ENCODE measurements around the gene C2CD2.
A peak's percentile ranks its signal among the peaks of the same experiment; 100 is the strongest.

C2CD2 gene

DNA sequence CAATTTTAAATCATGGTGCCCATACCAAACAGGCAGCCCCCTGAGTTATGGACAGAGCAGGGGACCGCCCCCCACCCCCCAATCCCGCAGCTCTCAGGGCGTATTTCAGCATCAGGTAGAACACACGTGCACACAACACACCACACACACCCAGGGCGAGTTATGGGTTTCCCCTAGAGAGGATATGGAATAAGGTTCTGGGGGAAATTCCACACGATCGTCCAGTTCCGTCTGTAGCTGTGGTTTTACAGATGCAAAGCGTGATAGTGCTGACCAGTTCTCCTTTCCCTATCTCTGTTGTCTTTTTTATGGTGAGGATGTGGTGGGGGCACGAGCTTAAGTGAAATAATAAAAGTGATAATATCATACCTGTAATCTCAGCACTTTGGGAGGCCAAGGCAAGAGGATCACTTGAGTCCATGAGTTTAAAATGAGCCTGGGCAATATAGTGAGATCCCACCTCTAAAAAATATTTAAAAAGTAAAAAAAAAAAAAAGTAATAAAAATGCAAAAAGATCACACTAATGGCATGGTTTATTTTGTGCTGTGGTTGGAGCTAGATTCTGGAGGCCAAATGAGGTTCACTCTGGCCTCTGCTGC, 25.1 kb downstream of the C2CD2 start:
- H3K4me1 ChIP-seq (ENCODE audit: insufficient read depth, low read length): peaks cover 30% of the 10 kb centered on the region
- H3K4me3 ChIP-seq (ENCODE audit: low read length): no peak overlapping the region
- no peaks in the 10 kb centered on the region for H3K9me3 ChIP-seq (ENCODE audit: insufficient read depth, low read depth, low read length)
- no peak overlapping the region for H3K9ac ChIP-seq (ENCODE audit: low read depth, low read length)
- H3K27ac ChIP-seq (ENCODE audit: low read depth, low read length): no peak overlapping the region
- H3K27me3 ChIP-seq (ENCODE audit: insufficient read depth, low read length): no peaks in the 10 kb centered on the region
- 89% methylated on average over 9 of the region's 10 CpGs for WGBS
- H3K36me3 ChIP-seq (ENCODE audit: insufficient read depth, low read length): no peaks in the 10 kb centered on the region

DNA sequence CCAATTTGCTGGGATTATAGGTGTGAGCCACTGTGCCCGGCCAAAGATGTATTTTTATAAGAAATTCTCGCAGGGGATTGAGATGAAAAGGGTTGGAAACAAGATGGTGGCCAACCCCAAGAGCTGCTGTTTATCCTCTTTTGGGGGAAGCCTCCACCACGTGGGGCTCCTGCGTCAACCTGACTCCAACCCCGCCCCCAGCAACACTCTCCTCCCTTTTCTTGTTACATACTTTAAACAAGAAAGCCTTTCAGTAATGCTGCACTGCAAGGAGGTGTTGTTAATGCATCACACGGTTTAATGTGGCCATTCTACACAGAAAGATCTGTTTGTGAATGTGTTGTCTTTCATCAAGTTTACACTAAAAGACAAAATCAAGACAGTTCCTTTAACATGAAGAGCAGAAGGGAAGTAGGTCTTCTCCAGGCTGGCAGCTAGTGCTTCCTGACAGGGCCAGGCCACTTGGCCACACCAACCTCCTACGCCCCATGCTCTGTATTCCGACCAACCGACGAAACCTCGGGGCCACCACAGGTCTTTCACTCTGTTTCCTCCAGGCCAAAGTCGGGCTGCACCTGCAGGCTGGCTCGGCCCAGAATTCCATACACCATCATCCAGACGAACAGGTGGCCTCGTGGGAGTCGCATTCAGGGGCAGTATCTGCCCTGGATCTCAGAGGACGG, 25.9 kb downstream of the C2CD2 start:
- Histone ChIP-seq H3K27ac (ENCODE audit: low read depth, low read length) (no peak overlapping the region), H3K4me1 (ENCODE audit: insufficient read depth, low read length) (peaks cover 22% of the 10 kb centered on the region), H3K9me3 (ENCODE audit: insufficient read depth, low read depth, low read length) (no peaks in the 10 kb centered on the region), H3K36me3 (ENCODE audit: insufficient read depth, low read length) (no peaks in the 10 kb centered on the region), H3K27me3 (ENCODE audit: insufficient read depth, low read length) (no peaks in the 10 kb centered on the region), H3K9ac (ENCODE audit: low read depth, low read length) (no peak overlapping the region), H3K4me3 (ENCODE audit: low read length) (no peak overlapping the region)
- WGBS: 92% methylated on average over 17 of the region's 17 CpGs

- H3K36me3 ChIP-seq (ENCODE audit: insufficient read depth, low read length): no peaks in the 10 kb centered on the region
- H3K27me3 ChIP-seq (ENCODE audit: insufficient read depth, low read length): no peaks in the 10 kb centered on the region
- H3K9me3 ChIP-seq (ENCODE audit: insufficient read depth, low read depth, low read length): no peaks in the 10 kb centered on the region
- H3K27ac ChIP-seq (ENCODE audit: low read depth, low read length): peak overlapping the region; percentile 66; the same call in 1 of the 2 replicates
- H3K9ac ChIP-seq (ENCODE audit: low read depth, low read length): peak overlapping the region; percentile 25
- H3K4me1 ChIP-seq (ENCODE audit: insufficient read depth, low read length): peaks cover 21% of the 10 kb centered on the region
- no peak overlapping the region for H3K4me3 ChIP-seq (ENCODE audit: low read length)
- whole genome bisulfite sequencing: 58% methylated on average over 1 of the region's 3 CpGs
Measured at GRCh38 chr21:41926807-41927171, 27.0 kb downstream of the C2CD2 start.

DNA sequence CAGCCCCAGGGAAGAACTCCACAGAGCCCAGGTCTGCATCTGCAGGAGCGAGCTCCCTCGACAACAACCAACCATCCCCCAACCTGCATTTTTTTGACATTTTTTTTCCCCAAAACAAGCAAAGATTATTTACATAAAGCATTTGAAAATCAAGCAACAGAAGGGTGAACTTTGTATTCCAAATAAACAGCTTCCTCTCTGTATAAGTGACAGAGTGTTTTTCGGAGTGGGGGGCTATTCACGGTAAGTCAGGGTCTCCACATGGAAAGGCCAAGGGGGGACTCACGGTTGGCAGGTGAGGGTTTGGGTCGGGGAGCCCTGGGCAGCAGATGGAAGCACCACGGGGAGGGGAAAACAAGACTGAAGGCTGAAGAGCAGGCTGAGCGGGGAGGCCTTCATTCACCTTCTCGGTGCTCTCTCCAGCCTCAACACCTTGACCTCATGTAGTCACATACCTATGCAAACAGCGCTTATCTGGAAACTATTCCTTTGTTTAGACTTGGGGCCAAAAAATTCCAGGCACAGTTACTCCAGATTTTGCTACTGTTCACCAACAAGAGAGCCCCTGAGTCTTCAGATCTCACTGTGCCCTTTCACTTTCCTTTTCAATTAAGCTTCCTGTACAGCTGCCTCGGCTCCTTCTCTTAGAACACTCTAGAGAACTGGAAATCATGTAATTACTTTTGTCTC, 27.6 kb downstream of the C2CD2 start:
- H3K36me3 ChIP-seq (ENCODE audit: insufficient read depth, low read length): no peaks in the 10 kb centered on the region
- peak overlapping the region; percentile 66; the same call in 1 of the 2 replicates for H3K27ac ChIP-seq (ENCODE audit: low read depth, low read length)
- H3K27me3 ChIP-seq (ENCODE audit: insufficient read depth, low read length): no peaks in the 10 kb centered on the region
- H3K4me3 ChIP-seq (ENCODE audit: low read length): no peak overlapping the region
- peaks cover 21% of the 10 kb centered on the region for H3K4me1 ChIP-seq (ENCODE audit: insufficient read depth, low read length)
- peak overlapping the region; percentile 46 for H3K9ac ChIP-seq (ENCODE audit: low read depth, low read length)
- H3K9me3 ChIP-seq (ENCODE audit: insufficient read depth, low read depth, low read length): no peaks in the 10 kb centered on the region
- 44% methylated on average over 11 of the region's 11 CpGs for WGBS

DNA sequence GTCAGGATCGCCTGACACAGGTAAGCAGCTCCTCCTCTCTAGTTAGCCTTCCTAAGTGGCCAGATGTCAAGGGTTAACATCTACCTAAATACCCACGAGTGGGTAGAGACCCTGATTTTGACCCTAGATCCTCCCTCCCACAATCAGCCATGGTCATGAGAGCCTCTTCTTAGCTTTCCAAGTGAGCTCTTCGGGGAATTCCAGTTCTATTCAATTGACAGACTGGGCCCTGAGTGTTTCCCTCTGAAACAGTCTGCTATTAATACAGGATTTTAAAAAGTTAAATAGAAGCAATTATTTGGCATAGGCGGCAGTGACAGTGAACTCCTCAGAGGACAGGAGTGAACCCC, 28.1 kb downstream of the C2CD2 start:
- peak overlapping the region; percentile 46; the same call in 1 of the 2 replicates for H3K9ac ChIP-seq (ENCODE audit: low read depth, low read length)
- no peaks in the 10 kb centered on the region for H3K27me3 ChIP-seq (ENCODE audit: insufficient read depth, low read length)
- 75% methylated on average over 4 of the region's 4 CpGs for WGBS
- H3K9me3 ChIP-seq (ENCODE audit: insufficient read depth, low read depth, low read length): no peaks in the 10 kb centered on the region
- H3K4me1 ChIP-seq (ENCODE audit: insufficient read depth, low read length): peaks cover 19% of the 10 kb centered on the region
- no peak overlapping the region for H3K4me3 ChIP-seq (ENCODE audit: low read length)
- peak overlapping the region; percentile 66; the same call in 1 of the 2 replicates for H3K27ac ChIP-seq (ENCODE audit: low read depth, low read length)
- H3K36me3 ChIP-seq (ENCODE audit: insufficient read depth, low read length): no peaks in the 10 kb centered on the region

- Histone ChIP-seq H3K4me1 (ENCODE audit: insufficient read depth, low read length) (peaks cover 17% of the 10 kb centered on the region), H3K9ac (ENCODE audit: low read depth, low read length) (no peak overlapping the region)
- 97% methylated on average over 6 of the region's 6 CpGs for WGBS
Measured at GRCh38 chr21:41924368-41924754, 29.5 kb downstream of the C2CD2 start.

GRCh38 chr21:41923631-41924367, 30.0 kb downstream of the C2CD2 start:
- H3K9me3 ChIP-seq (ENCODE audit: insufficient read depth, low read depth, low read length): no peaks in the 10 kb centered on the region
- no peak overlapping the region for H3K4me3 ChIP-seq (ENCODE audit: low read length)
- H3K27ac ChIP-seq (ENCODE audit: low read depth, low read length): no peak overlapping the region
- WGBS: 91% methylated on average over 7 of the region's 7 CpGs
- H3K4me1 ChIP-seq (ENCODE audit: insufficient read depth, low read length): peaks cover 17% of the 10 kb centered on the region
- H3K9ac ChIP-seq (ENCODE audit: low read depth, low read length): no peak overlapping the region
- no peaks in the 10 kb centered on the region for H3K36me3 ChIP-seq (ENCODE audit: insufficient read depth, low read length)
- H3K27me3 ChIP-seq (ENCODE audit: insufficient read depth, low read length): no peaks in the 10 kb centered on the region

More at GRCh38 chr21:41924368-41924754, 29.5 kb downstream of the C2CD2 start:
- H3K27me3 ChIP-seq (ENCODE audit: insufficient read depth, low read length): no peaks in the 10 kb centered on the region
- no peak overlapping the region for H3K27ac ChIP-seq (ENCODE audit: low read depth, low read length)
- H3K9me3 ChIP-seq (ENCODE audit: insufficient read depth, low read depth, low read length): no peaks in the 10 kb centered on the region
- no peaks in the 10 kb centered on the region for H3K36me3 ChIP-seq (ENCODE audit: insufficient read depth, low read length)
- no peak overlapping the region for H3K4me3 ChIP-seq (ENCODE audit: low read length)

DNA sequence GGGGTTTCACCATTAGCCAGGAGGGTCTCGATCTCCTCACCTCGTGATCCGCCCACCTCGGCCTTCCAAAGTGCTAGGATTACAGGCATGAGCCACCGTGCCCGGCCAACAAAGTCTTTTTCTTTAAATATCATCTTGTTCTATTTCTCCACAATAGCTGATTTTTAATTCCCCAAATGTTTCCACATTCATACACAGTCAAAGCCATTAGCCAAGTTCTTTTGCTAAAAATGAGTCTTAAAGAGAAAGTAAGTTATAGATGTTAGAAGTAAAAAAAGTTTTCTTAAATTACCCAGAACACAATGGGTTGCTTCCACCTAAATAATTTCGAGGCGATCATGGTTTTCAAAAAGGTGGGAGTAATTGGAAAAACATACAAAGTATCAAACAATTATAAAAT, 30.6 kb downstream of the C2CD2 start:
- H3K4me1 ChIP-seq (ENCODE audit: insufficient read depth, low read length): peaks cover 17% of the 10 kb centered on the region

DNA sequence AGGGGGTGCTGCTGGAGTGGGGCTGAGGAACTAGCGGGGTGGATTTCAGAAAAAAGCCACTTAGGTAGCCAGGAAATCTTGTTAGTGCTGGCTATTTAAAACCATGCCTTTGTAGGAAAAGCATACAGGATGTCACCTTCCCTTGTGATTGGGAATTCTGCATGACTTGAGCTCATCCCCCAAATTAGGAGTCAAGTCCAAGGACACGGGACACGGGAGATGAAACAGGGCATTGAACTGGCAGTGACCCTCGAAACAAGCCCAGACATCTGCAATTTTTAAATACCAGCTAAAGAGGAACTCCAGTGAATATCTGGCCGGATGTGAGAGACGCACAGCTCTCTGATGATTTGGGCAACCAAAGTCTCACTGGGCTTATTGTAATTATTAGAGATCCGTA, 32.8 kb downstream of the C2CD2 start:
- no peak overlapping the region for H3K4me3 ChIP-seq (ENCODE audit: low read length)
- no peaks in the 10 kb centered on the region for H3K27me3 ChIP-seq (ENCODE audit: insufficient read depth, low read length)
- H3K36me3 ChIP-seq (ENCODE audit: insufficient read depth, low read length): peaks cover 8% of the 10 kb centered on the region; the same call in 1 of the 2 replicates
- WGBS: 94% methylated on average over 6 of the region's 7 CpGs
- H3K9ac ChIP-seq (ENCODE audit: low read depth, low read length): no peak overlapping the region
- H3K9me3 ChIP-seq (ENCODE audit: insufficient read depth, low read depth, low read length): no peaks in the 10 kb centered on the region
- H3K27ac ChIP-seq (ENCODE audit: low read depth, low read length): no peak overlapping the region
- H3K4me1 ChIP-seq (ENCODE audit: insufficient read depth, low read length): peaks cover 6% of the 10 kb centered on the region

More for the DNA sequence above, 30.6 kb downstream of the C2CD2 start:
- no peaks in the 10 kb centered on the region for H3K27me3 ChIP-seq (ENCODE audit: insufficient read depth, low read length)
- no peaks in the 10 kb centered on the region for H3K9me3 ChIP-seq (ENCODE audit: insufficient read depth, low read depth, low read length)
- WGBS: 95% methylated on average over 7 of the region's 8 CpGs
- no peaks in the 10 kb centered on the region for H3K36me3 ChIP-seq (ENCODE audit: insufficient read depth, low read length)
- H3K27ac ChIP-seq (ENCODE audit: low read depth, low read length): no peak overlapping the region
- no peak overlapping the region for H3K9ac ChIP-seq (ENCODE audit: low read depth, low read length)
- no peak overlapping the region for H3K4me3 ChIP-seq (ENCODE audit: low read length)

DNA sequence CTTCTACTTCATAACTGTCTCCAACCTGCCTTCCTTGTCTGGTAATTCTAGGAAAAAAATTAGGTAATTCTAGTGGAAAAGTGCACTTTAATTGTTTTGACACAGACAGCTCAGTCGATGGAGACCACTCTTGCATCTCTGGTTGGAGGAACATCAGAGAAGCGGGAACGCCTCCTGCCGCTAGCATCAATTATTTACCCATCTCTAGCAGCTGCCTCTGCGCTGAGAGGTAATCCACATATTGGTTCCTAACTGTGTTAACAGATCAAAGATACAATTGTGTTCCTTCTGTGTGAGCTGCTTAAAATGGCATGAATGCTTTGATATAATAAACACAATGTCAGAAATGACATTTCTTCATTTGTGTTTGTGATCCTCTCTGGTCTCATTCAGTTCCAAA, 33.3 kb downstream of the C2CD2 start:
- Histone ChIP-seq H3K36me3 (ENCODE audit: insufficient read depth, low read length) (peaks cover 8% of the 10 kb centered on the region; the same call in 1 of the 2 replicates), H3K4me3 (ENCODE audit: low read length) (no peak overlapping the region), H3K9me3 (ENCODE audit: insufficient read depth, low read depth, low read length) (no peaks in the 10 kb centered on the region), H3K27ac (ENCODE audit: low read depth, low read length) (no peak overlapping the region), H3K9ac (ENCODE audit: low read depth, low read length) (no peak overlapping the region), H3K4me1 (ENCODE audit: insufficient read depth, low read length) (peaks cover under 1% of the 10 kb centered on the region; the same call in 1 of the 2 replicates), H3K27me3 (ENCODE audit: insufficient read depth, low read length) (no peaks in the 10 kb centered on the region)
- 92% methylated on average over 5 of the region's 5 CpGs for WGBS

Data from HUES64 (cell line).